ENCODE data around the gene TMEM63B.

TMEM63B gene

GRCh38 chr6:44171899-44172546 is 44.7 kb downstream of the TMEM63B start:
- no peak overlapping the region for H3K9ac ChIP-seq (ENCODE audit: insufficient read length)
- TF ChIP-seq FOXP2 (optimal IDR thresholded peaks at IDR 0.05; ENCODE audit: control extremely low read depth, extremely low read length, insufficient read depth) = no peak
- TF ChIP-seq POLR2AphosphoS5 (IDR thresholded peaks at IDR 0.05; ENCODE audit: borderline replicate concordance, low read depth, low read length) = no peak
- TF ChIP-seq EZH2 (IDR thresholded peaks at IDR 0.05) = no peak

GRCh38 chr6:44172731-44173500 is 45.6 kb downstream of the TMEM63B start:
- H3K36me3 ChIP-seq (ENCODE audit: insufficient read depth, low read length) = no peaks in the 10 kb centered on the region
- H3K27ac ChIP-seq = no peak overlapping the region
- H3K9ac ChIP-seq (ENCODE audit: insufficient read length) = no peak overlapping the region
- no peak overlapping the region for H3K4me3 ChIP-seq
- no peak for TF ChIP-seq POLR2AphosphoS5 (IDR thresholded peaks at IDR 0.05; ENCODE audit: borderline replicate concordance, low read depth, low read length)
- TF ChIP-seq EZH2 (IDR thresholded peaks at IDR 0.05) = no peak
- TF ChIP-seq FOXP2 (optimal IDR thresholded peaks at IDR 0.05; ENCODE audit: control extremely low read depth, extremely low read length, insufficient read depth) = no peak
- DNase-seq (ENCODE audit: low read depth, low spot score) = peak; percentile 26
- no peaks in the 10 kb centered on the region for H3K9me3 ChIP-seq (ENCODE audit: low read depth, low read length)

More at GRCh38 chr6:44171899-44172546, 44.7 kb downstream of the TMEM63B start:
- Histone ChIP-seq H3K9me3 (ENCODE audit: low read depth, low read length) (no peaks in the 10 kb centered on the region), H3K27ac (no peak overlapping the region), H3K4me3 (no peak overlapping the region), H3K36me3 (ENCODE audit: insufficient read depth, low read length) (no peaks in the 10 kb centered on the region)
- DNase-seq (ENCODE audit: low read depth, low spot score) = no peak

GRCh38 chr6:44176130-44176761 is 48.9 kb downstream of the TMEM63B start:
- no peak for TF ChIP-seq POLR2AphosphoS5 (IDR thresholded peaks at IDR 0.05; ENCODE audit: borderline replicate concordance, low read depth, low read length)
- no peak for TF ChIP-seq FOXP2 (optimal IDR thresholded peaks at IDR 0.05; ENCODE audit: control extremely low read depth, extremely low read length, insufficient read depth)
- no peak for TF ChIP-seq EZH2 (IDR thresholded peaks at IDR 0.05)
- Histone ChIP-seq H3K27ac (no peak overlapping the region), H3K36me3 (ENCODE audit: insufficient read depth, low read length) (no peaks in the 10 kb centered on the region)

GRCh38 chr6:44176762-44177509 is 49.6 kb downstream of the TMEM63B start:
- no peaks in the 10 kb centered on the region for H3K36me3 ChIP-seq (ENCODE audit: insufficient read depth, low read length)
- H3K4me3 ChIP-seq = no peak overlapping the region
- H3K27ac ChIP-seq = no peak overlapping the region
- TF ChIP-seq EZH2 (IDR thresholded peaks at IDR 0.05) (no peak), POLR2AphosphoS5 (IDR thresholded peaks at IDR 0.05; ENCODE audit: borderline replicate concordance, low read depth, low read length) (no peak), FOXP2 (optimal IDR thresholded peaks at IDR 0.05; ENCODE audit: control extremely low read depth, extremely low read length, insufficient read depth) (no peak)
- no peaks in the 10 kb centered on the region for H3K9me3 ChIP-seq (ENCODE audit: low read depth, low read length)
- H3K9ac ChIP-seq (ENCODE audit: insufficient read length) = no peak overlapping the region
- no peak for DNase-seq (ENCODE audit: low read depth, low spot score)

More at GRCh38 chr6:44176130-44176761, 48.9 kb downstream of the TMEM63B start:
- no peak for DNase-seq (ENCODE audit: low read depth, low spot score)
- H3K9ac ChIP-seq (ENCODE audit: insufficient read length) = no peak overlapping the region
- no peaks in the 10 kb centered on the region for H3K9me3 ChIP-seq (ENCODE audit: low read depth, low read length)
- no peak overlapping the region for H3K4me3 ChIP-seq

- Histone ChIP-seq H3K4me3 (no peak overlapping the region), H3K9me3 (ENCODE audit: low read depth, low read length) (no peaks in the 10 kb centered on the region), H3K9ac (ENCODE audit: insufficient read length) (no peak overlapping the region), H3K27ac (no peak overlapping the region), H3K36me3 (ENCODE audit: insufficient read depth, low read length) (no peaks in the 10 kb centered on the region)
- no peak for TF ChIP-seq FOXP2 (optimal IDR thresholded peaks at IDR 0.05; ENCODE audit: control extremely low read depth, extremely low read length, insufficient read depth)
- no peak for TF ChIP-seq POLR2AphosphoS5 (IDR thresholded peaks at IDR 0.05; ENCODE audit: borderline replicate concordance, low read depth, low read length)
- no peak for TF ChIP-seq EZH2 (IDR thresholded peaks at IDR 0.05)
- no peak for DNase-seq (ENCODE audit: low read depth, low spot score)
Measured at GRCh38 chr6:44177691-44178423, 50.5 kb downstream of the TMEM63B start.

GRCh38 chr6:44178424-44179071 is 51.2 kb downstream of the TMEM63B start:
- DNase-seq (ENCODE audit: low read depth, low spot score) = no peak
- Histone ChIP-seq H3K9me3 (ENCODE audit: low read depth, low read length) (no peaks in the 10 kb centered on the region), H3K9ac (ENCODE audit: insufficient read length) (no peak overlapping the region), H3K36me3 (ENCODE audit: insufficient read depth, low read length) (no peaks in the 10 kb centered on the region), H3K27ac (no peak overlapping the region), H3K4me3 (no peak overlapping the region)
- TF ChIP-seq POLR2AphosphoS5 (IDR thresholded peaks at IDR 0.05; ENCODE audit: borderline replicate concordance, low read depth, low read length) = no peak
- TF ChIP-seq FOXP2 (optimal IDR thresholded peaks at IDR 0.05; ENCODE audit: control extremely low read depth, extremely low read length, insufficient read depth) = no peak
- TF ChIP-seq EZH2 (IDR thresholded peaks at IDR 0.05) = no peak

GRCh38 chr6:44179072-44179536 is 51.8 kb downstream of the TMEM63B start:
- no peak for DNase-seq (ENCODE audit: low read depth, low spot score)
- no peak overlapping the region for H3K9ac ChIP-seq (ENCODE audit: insufficient read length)
- H3K9me3 ChIP-seq (ENCODE audit: low read depth, low read length) = no peaks in the 10 kb centered on the region
- no peak overlapping the region for H3K27ac ChIP-seq
- no peak overlapping the region for H3K4me3 ChIP-seq
- H3K36me3 ChIP-seq (ENCODE audit: insufficient read depth, low read length) = no peaks in the 10 kb centered on the region
- TF ChIP-seq EZH2 (IDR thresholded peaks at IDR 0.05) (no peak), POLR2AphosphoS5 (IDR thresholded peaks at IDR 0.05; ENCODE audit: borderline replicate concordance, low read depth, low read length) (no peak), FOXP2 (optimal IDR thresholded peaks at IDR 0.05; ENCODE audit: control extremely low read depth, extremely low read length, insufficient read depth) (no peak)
